Measurements from ENCODE around the gene NFIA. TPM values are rescaled to one million over a fixed set of nuclear protein-coding genes. Genes with fewer than 3 reads are reported as not detected.

NFIA gene
- total and polyA plus RNA-seq, 10 of the 15 experiments (the other 5 are each of a cell fraction or from before 2014, with no cell fraction given), result 0.10 to 0.16 TPM; not detected in 8

GRCh38 chr1:61504305-61504704 lies 421.9 kb downstream of the NFIA start:
- Histone ChIP-seq H3K79me2 (ENCODE audit: control insufficient read depth, insufficient read depth, low read length) (no peaks in the 10 kb centered on the region), H3K27me3 (replicated peaks in 1 of 2; ENCODE audit: control insufficient read depth in 2 of 2, insufficient read depth in 2 of 2, low read length in 1 of 2) (no peaks in the 10 kb centered on the region; a peak in 1 of 4 replicates), H3K4me1 (ENCODE audit: control insufficient read depth, insufficient read depth, low read length) (no peaks in the 10 kb centered on the region), H3K4me2 (ENCODE audit: control insufficient read depth, insufficient read depth) (no peak overlapping the region), H3K36me3 (ENCODE audit: control insufficient read depth in 2 of 2, insufficient read depth in 2 of 2, low read length in 1 of 2) (no peaks in the 10 kb centered on the region), H2AFZ (ENCODE audit: control insufficient read depth, low read depth, low read length) (no peak overlapping the region), H3K4me3 (no peak overlapping the region), H3K9me3 (replicated peaks; ENCODE audit: control insufficient read depth, insufficient read depth, low read length) (no peaks in the 10 kb centered on the region), H3K27ac (ENCODE audit: control insufficient read depth, insufficient read depth) (no peak overlapping the region), H4K20me1 (ENCODE audit: control insufficient read depth, insufficient read depth) (no peaks in the 10 kb centered on the region), H3K9ac (ENCODE audit: control insufficient read depth, insufficient read depth, low read length) (no peak overlapping the region)
- intact Hi-C loops (cut with micrococcal nuclease; ENCODE audit: unreplicated experiment), result no loop called here
- ChIA-PET POLR2A (no interaction called here), RAD21 (ENCODE audit: unreplicated experiment) (no interaction called here), CTCF (interaction anchor here (0.6 kb wide), 1 partner anchor 656 kb away, joined by 3 read pairs; no protein-coding TSS in a partner anchor), SMC1A (ENCODE audit: uncharacterized antibody, unreplicated experiment) (no interaction called here)
- ATAC-seq (no peak), FAIRE-seq (no peak), DNase-seq (ENCODE audit: low read depth, low spot score) (no peak)
- BruUV-seq (replicated peaks), result no TSS peak
- TF ChIP-seq MEF2B (IDR thresholded peaks at IDR 0.05; ENCODE audit: partially characterized antibody, poor library complexity, severe bottlenecking), result no peak
- TF ChIP-seq NBN (IDR thresholded peaks at IDR 0.05), result no peak
- TF ChIP-seq RAD51 (IDR thresholded peaks at IDR 0.05), result no peak
- TF ChIP-seq KLF5 (IDR thresholded peaks at IDR 0.05; ENCODE audit: partially characterized antibody), result no peak
- TF ChIP-seq, protein P1, sequence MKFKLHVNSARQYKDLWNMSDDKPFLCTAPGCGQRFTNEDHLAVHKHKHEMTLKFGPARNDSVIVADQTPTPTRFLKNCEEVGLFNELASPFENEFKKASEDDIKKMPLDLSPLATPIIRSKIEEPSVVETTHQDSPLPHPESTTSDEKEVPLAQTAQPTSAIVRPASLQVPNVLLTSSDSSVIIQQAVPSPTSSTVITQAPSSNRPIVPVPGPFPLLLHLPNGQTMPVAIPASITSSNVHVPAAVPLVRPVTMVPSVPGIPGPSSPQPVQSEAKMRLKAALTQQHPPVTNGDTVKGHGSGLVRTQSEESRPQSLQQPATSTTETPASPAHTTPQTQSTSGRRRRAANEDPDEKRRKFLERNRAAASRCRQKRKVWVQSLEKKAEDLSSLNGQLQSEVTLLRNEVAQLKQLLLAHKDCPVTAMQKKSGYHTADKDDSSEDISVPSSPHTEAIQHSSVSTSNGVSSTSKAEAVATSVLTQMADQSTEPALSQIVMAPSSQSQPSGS (IDR thresholded peaks at IDR 0.05; ENCODE audit: low read length), result no peak
- no peak for TF ChIP-seq NR2C2 (IDR thresholded peaks at IDR 0.05; ENCODE audit: borderline replicate concordance, control insufficient read depth, insufficient read length, low read depth)
- no peak for TF ChIP-seq GABPA (IDR thresholded peaks at IDR 0.05; ENCODE audit: low read depth)
- TF ChIP-seq IRF3 (IDR thresholded peaks at IDR 0.05), result no peak
- in situ Hi-C loops (cut with MboI), result no loop called here
- 75% methylated on average over 1 of the region's 1 CpG for WGBS (ENCODE audit: insufficient coverage, insufficient replicate concordance, low lambda C conversion rate, missing lambda C conversion rate)

Measured in GM12878 (cell line).